Liver (tissue), 3 donors: ENCODE results near the gene CATSPERE.

ENCODE experiments used
- CTCF ChIP-seq: fragments of 150-350 bp; IDR thresholded peaks from 2 replicates; pipeline ENCODE4 v1.5.1; 2017; ENCODE audit warnings: improper control_type of control experiment, low read depth, low read length; ENCODE audit not compliant: missing input control
- GABPA ChIP-seq, 2 donors: IDR thresholded peaks in 1 of 2; conservative IDR thresholded peaks in 1 of 2; 2 replicates each; pipeline ENCODE4 v1.6.1; 2016; ENCODE audit warnings: antibody characterized with exemption in 2 of 2, mild to moderate bottlenecking in 1 of 2, moderate library complexity in 1 of 2
- RAD21 ChIP-seq, 2 donors: IDR thresholded peaks; 2 replicates each; pipeline ENCODE4 v1.6.1; 2016; ENCODE audit warnings: antibody characterized with exemption in 2 of 2, mild to moderate bottlenecking in 2 of 2
- donor health status: healthy.
- donor health status: healthy.

GRCh38 chr1:244614113-244614836 is 153.2 kb downstream of the CATSPERE start:
- TF ChIP-seq CTCF: no peak
- TF ChIP-seq RAD21 (IDR thresholded peaks at IDR 0.05): no peak
- no peak for TF ChIP-seq GABPA (IDR thresholded peaks at IDR 0.05 in 1 of 2, conservative IDR thresholded peaks at IDR 0.05 in 1 of 2)
